MM.1S (cell line): Measurements from ENCODE around the gene ZNF292.
"Not testable (repeated sequence)": the region's sequence is repeated elsewhere in the genome, so short reads cannot be mapped to it uniquely, and the experiment has no call there.

Source experiments
- DNase-seq: peaks from one replicate; pipeline ENCODE4 v3.0.0-alpha.2; 2015
- H2AFZ ChIP-seq: fragments of 300-600 bp; sonication (generic); 2 replicates; pipeline ENCODE4 v1.6.0; 2016; ENCODE audit warnings: antibody characterized with exemption, low read length
- H3F3A ChIP-seq: fragments of 300-600 bp; sonication (generic); 2 replicates; pipeline ENCODE4 v1.6.1; 2016; ENCODE audit warnings: mild to moderate bottlenecking, antibody characterized with exemption, low read length, moderate library complexity, mixed read lengths; ENCODE audit not compliant: insufficient read depth
- H3K27ac ChIP-seq: fragments of 300-600 bp; sonication (generic); 2 replicates; pipeline ENCODE4 v1.5.1; 2016; ENCODE audit warnings: mild to moderate bottlenecking, low read length
- H3K27me3 ChIP-seq: fragments of 300-600 bp; sonication (generic); replicated peaks from 2 replicates; pipeline ENCODE4 v1.6.0; 2016; ENCODE audit warnings: low read length; ENCODE audit not compliant: insufficient read depth
- H3K36me3 ChIP-seq: fragments of 300-600 bp; sonication (generic); replicated peaks from 2 replicates; pipeline ENCODE4 v1.6.1; 2016; ENCODE audit warnings: mild to moderate bottlenecking, low read length, mixed read lengths; ENCODE audit not compliant: insufficient read depth
- H3K4me1 ChIP-seq: fragments of 300-600 bp; sonication (generic); 2 replicates; pipeline ENCODE4 v1.6.1; 2016; ENCODE audit warnings: low read length, mixed read lengths
- H3K4me2 ChIP-seq: fragments of 300-600 bp; sonication (generic); 2 replicates; pipeline ENCODE4 v1.6.0; 2016; ENCODE audit warnings: low read depth, low read length
- H3K4me3 ChIP-seq: fragments of 300-600 bp; sonication (generic); 2 replicates; pipeline ENCODE4 v1.5.1; 2016; ENCODE audit warnings: low read length, mixed read lengths
- H3K79me2 ChIP-seq: fragments of 300-600 bp; sonication (generic); 2 replicates; pipeline ENCODE4 v1.6.1; 2016; ENCODE audit warnings: mixed run types, low read length, mixed read lengths
- H3K9ac ChIP-seq: fragments of 300-600 bp; sonication (generic); 2 replicates; pipeline ENCODE4 v1.6.1; 2016; ENCODE audit warnings: low read length, mixed read lengths
- H3K9me2 ChIP-seq: fragments of 300-600 bp; sonication (generic); replicated peaks from 2 replicates; pipeline ENCODE4 v1.6.1; 2016; ENCODE audit warnings: mild to moderate bottlenecking, low read length, mixed read lengths; ENCODE audit not compliant: insufficient read depth
- H3K9me3 ChIP-seq: fragments of 300-600 bp; sonication (generic); replicated peaks from 2 replicates; pipeline ENCODE4 v1.6.1; 2016; ENCODE audit warnings: mild to moderate bottlenecking, low read length, mixed read lengths; ENCODE audit not compliant: insufficient read depth
- H4K20me1 ChIP-seq: fragments of 300-600 bp; sonication (generic); 2 replicates; pipeline ENCODE4 v1.6.1; 2016; ENCODE audit warnings: mild to moderate bottlenecking, low read length, moderate library complexity, mixed read lengths; ENCODE audit not compliant: insufficient read depth
- EZH2 ChIP-seq: fragments of 300-600 bp; sonication (generic); optimal IDR thresholded peaks from 2 replicates; pipeline ENCODE3; 2017; ENCODE audit warnings: low read depth, mild to moderate bottlenecking, antibody characterized with exemption, low read length, mixed read lengths
- EZH2phosphoT487 ChIP-seq: fragments of 300-600 bp; sonication (generic); IDR thresholded peaks from 2 replicates; pipeline ENCODE4 v1.6.1; 2018; ENCODE audit warnings: antibody characterized with exemption, low read length
- TF ChIP-seq, protein P1 (sequence below): fragments of 300-600 bp; sonication (generic); IDR thresholded peaks from 2 replicates; pipeline ENCODE4 v1.5.1; 2016; ENCODE audit warnings: antibody characterized with exemption, low read length, mixed read lengths

The ZNF292 gene

DNA sequence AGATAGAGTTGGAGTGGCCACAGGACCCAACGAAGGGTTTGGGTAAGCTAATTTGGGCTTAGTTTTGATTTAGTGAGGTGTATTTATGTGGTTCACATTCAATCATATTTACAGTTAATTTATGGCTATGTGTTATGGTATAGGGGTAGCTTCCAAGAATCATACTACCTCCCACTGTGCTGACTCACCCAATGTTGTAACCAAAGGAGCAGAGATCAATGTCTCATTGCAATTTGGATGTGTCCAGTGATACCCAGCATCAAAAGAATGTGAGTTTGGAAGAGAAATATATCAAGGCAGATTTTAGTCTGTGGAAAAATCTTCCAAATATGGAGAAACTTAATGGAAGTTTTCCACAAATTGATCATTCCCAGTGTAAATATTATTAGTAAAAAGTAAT, 141.8 kb downstream of the ZNF292 start:
- H3K79me2 ChIP-seq = no peaks in the 10 kb centered on the region
- no peaks in the 10 kb centered on the region for H4K20me1 ChIP-seq
- H3K27ac ChIP-seq = no peak overlapping the region
- H3F3A ChIP-seq = no peaks in the 10 kb centered on the region
- no peaks in the 10 kb centered on the region for H3K36me3 ChIP-seq
- no peak overlapping the region for H3K9ac ChIP-seq
- H3K4me3 ChIP-seq = no peak overlapping the region
- no peaks in the 10 kb centered on the region for H3K9me3 ChIP-seq
- H3K4me1 ChIP-seq = no peaks in the 10 kb centered on the region
- H2AFZ ChIP-seq = no peak overlapping the region
- no peaks in the 10 kb centered on the region for H3K27me3 ChIP-seq
- H3K9me2 ChIP-seq = no peaks in the 10 kb centered on the region
- no peak overlapping the region for H3K4me2 ChIP-seq
- TF ChIP-seq EZH2phosphoT487 (no peak), EZH2 (no peak)
- TF ChIP-seq, protein P1, sequence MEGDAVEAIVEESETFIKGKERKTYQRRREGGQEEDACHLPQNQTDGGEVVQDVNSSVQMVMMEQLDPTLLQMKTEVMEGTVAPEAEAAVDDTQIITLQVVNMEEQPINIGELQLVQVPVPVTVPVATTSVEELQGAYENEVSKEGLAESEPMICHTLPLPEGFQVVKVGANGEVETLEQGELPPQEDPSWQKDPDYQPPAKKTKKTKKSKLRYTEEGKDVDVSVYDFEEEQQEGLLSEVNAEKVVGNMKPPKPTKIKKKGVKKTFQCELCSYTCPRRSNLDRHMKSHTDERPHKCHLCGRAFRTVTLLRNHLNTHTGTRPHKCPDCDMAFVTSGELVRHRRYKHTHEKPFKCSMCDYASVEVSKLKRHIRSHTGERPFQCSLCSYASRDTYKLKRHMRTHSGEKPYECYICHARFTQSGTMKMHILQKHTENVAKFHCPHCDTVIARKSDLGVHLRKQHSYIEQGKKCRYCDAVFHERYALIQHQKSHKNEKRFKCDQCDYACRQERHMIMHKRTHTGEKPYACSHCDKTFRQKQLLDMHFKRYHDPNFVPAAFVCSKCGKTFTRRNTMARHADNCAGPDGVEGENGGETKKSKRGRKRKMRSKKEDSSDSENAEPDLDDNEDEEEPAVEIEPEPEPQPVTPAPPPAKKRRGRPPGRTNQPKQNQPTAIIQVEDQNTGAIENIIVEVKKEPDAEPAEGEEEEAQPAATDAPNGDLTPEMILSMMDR = no peak
- DNase-seq = no peak

- H2AFZ ChIP-seq, H3K9me2 ChIP-seq, DNase-seq, H3K27me3 ChIP-seq, H3K4me2 ChIP-seq, H3K4me1 ChIP-seq, H3K9ac ChIP-seq, H3K27ac ChIP-seq, H3K79me2 ChIP-seq, H3F3A ChIP-seq, H3K4me3 ChIP-seq, H3K36me3 ChIP-seq, H4K20me1 ChIP-seq, H3K9me3 ChIP-seq: not testable (repeated sequence)
Observed at GRCh38 chr6:87301277-87301676, 145.9 kb downstream of the ZNF292 start.

DNA sequence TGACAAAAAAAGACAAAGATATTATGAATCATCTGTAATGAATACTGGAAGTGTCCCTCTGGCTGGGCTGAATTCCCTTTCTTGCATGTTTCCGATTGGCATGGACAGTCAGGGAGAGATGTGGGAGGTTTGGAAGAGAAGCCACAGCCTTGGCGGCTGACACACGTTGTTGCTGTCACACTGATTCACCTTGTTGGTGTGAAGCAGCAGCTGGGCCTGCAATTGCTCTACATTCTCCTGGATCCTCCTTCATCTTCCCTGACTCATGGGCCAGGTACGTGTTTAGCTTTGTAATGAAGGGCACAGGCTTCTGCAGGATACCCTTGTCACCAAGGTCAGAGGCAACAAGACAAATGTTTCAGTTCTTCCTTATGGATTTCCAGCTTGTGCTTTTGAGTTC, 153.6 kb downstream of the ZNF292 start:
- DNase-seq = no peak
- Histone ChIP-seq H3F3A (no peaks in the 10 kb centered on the region), H3K9ac (no peak overlapping the region), H3K4me1 (no peaks in the 10 kb centered on the region), H3K27me3 (no peaks in the 10 kb centered on the region), H3K4me3 (no peak overlapping the region), H2AFZ (no peak overlapping the region), H3K4me2 (no peak overlapping the region), H3K36me3 (no peaks in the 10 kb centered on the region), H3K9me2 (no peaks in the 10 kb centered on the region), H3K79me2 (no peaks in the 10 kb centered on the region), H3K9me3 (no peaks in the 10 kb centered on the region), H4K20me1 (no peaks in the 10 kb centered on the region), H3K27ac (no peak overlapping the region)
- no peak for TF ChIP-seq EZH2phosphoT487
- no peak for TF ChIP-seq EZH2
- TF ChIP-seq, protein P1 = no peak

DNA sequence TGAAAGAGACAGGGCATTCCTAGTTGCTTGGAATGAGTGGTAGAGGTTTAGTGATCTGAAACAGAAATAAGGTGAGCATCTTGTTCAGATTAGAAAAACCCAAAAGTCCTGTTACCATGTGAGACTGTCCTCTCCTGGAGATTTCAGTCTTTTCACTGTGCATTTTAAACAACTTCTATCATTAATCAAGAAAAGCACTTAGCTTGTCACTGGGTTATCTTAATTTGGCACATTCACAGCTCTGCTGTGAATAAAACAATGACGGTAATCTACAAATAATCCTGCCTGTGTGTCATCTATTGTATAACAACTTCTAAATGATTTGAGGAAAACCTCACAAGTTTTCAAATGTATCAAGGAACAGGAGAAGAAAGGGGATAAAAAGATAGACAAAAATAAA, 157.5 kb downstream of the ZNF292 start:
- Histone ChIP-seq H3K27ac (no peak overlapping the region), H3K9ac (no peak overlapping the region), H3K79me2 (no peaks in the 10 kb centered on the region), H2AFZ (no peak overlapping the region), H3K4me1 (no peaks in the 10 kb centered on the region), H3K9me2 (no peaks in the 10 kb centered on the region), H3F3A (no peaks in the 10 kb centered on the region), H3K4me3 (no peak overlapping the region), H3K4me2 (no peak overlapping the region), H3K27me3 (no peaks in the 10 kb centered on the region), H3K9me3 (no peaks in the 10 kb centered on the region), H4K20me1 (no peaks in the 10 kb centered on the region), H3K36me3 (no peaks in the 10 kb centered on the region)
- DNase-seq = no peak
- TF ChIP-seq, protein P1 = no peak
